Gastrocnemius medialis (tissue), 4 donors: Measurements from ENCODE around the gene FASTKD2.

ENCODE experiments used
- CTCF ChIP-seq, 5 experiments: fragments of 450-650 bp in 3 of 5; fragments of 200-600 bp in 2 of 5; sonication (generic) in 2 of 5; IDR thresholded peaks in 4 of 5; conservative IDR thresholded peaks in 1 of 5; 1 replicate in 4 of 5; 2 replicates in 1 of 5; pipeline ENCODE4 v1.5.1; 2016 to 2019; ENCODE audit warnings: antibody characterized with exemption in 5 of 5, mild to moderate bottlenecking in 3 of 5, moderate library complexity in 3 of 5
- POLR2A ChIP-seq, 2 donors: fragments of 450-650 bp; IDR thresholded peaks; one replicate each; pipeline ENCODE4 v1.6.1; 2017; ENCODE audit warnings: antibody characterized with exemption in 2 of 2, mild to moderate bottlenecking in 2 of 2, moderate library complexity in 2 of 2

GRCh38 chr2:206765242-206766056 lies at the start of gene FASTKD2, which contains the start of gene MDH1B:
- TF ChIP-seq POLR2A (IDR thresholded peaks at IDR 0.05) (peak; percentile 57 to 77), CTCF (IDR thresholded peaks at IDR 0.05 in 4 of 5, conservative IDR thresholded peaks at IDR 0.05 in 1 of 5) (peak in 1 of 5 experiments; percentile 12)
